Neural cell (in vitro differentiated cells): Measurements from ENCODE around the gene SLITRK2. TPM values are rescaled to one million over a fixed set of nuclear protein-coding genes. Genes with fewer than 3 reads are reported as not detected.

ENCODE experiments used
- H2AFZ ChIP-seq: fragments of 200-600, 300-800 bp; sonication (generic), shearing (Covaris generic); 2 replicates; pipeline ENCODE4 v1.6.0; 2014; ENCODE audit warnings: low read depth, mild to moderate bottlenecking, antibody characterized with exemption, low read length, moderate library complexity
- H3F3A ChIP-seq: fragments of 200-600 bp; shearing (Covaris generic); 2 replicates; pipeline ENCODE4 v1.6.1; 2016; ENCODE audit warnings: mild to moderate bottlenecking, moderate library complexity, mixed read lengths, antibody characterized with exemption, low read length; ENCODE audit not compliant: insufficient read depth, poor library complexity, severe bottlenecking
- H3K27ac ChIP-seq: fragments of 200-600, 300-800 bp; sonication (generic), shearing (Covaris generic); 2 replicates; pipeline ENCODE4 v1.5.1; 2014; ENCODE audit warnings: mild to moderate bottlenecking, low read length, moderate library complexity
- H3K27me3 ChIP-seq: fragments of 300-800, 200-600 bp; sonication (generic), shearing (Covaris generic); 2 replicates; pipeline ENCODE4 v1.6.0; 2014; ENCODE audit warnings: mild to moderate bottlenecking, low read depth, low read length, moderate library complexity; ENCODE audit not compliant: insufficient read depth
- H3K36me3 ChIP-seq: fragments of 300-800, 200-600 bp; sonication (generic), shearing (Covaris generic); 2 replicates; pipeline ENCODE4 v1.5.1; 2014; ENCODE audit warnings: mild to moderate bottlenecking, antibody characterized with exemption, low read length, moderate library complexity; ENCODE audit not compliant: insufficient read depth
- H3K4me2 ChIP-seq: fragments of 300-800, 200-600 bp; sonication (generic), shearing (Covaris generic); 2 replicates; pipeline ENCODE4 v1.6.0; 2014; ENCODE audit warnings: mild to moderate bottlenecking, low read length
- H3K4me3 ChIP-seq: fragments of 300-800, 200-600 bp; sonication (generic), shearing (Covaris generic); 2 replicates; pipeline ENCODE4 v1.5.1; 2014; ENCODE audit warnings: mild to moderate bottlenecking, low read length, moderate library complexity
- H3K79me2 ChIP-seq: fragments of 200-600 bp; shearing (Covaris generic); replicated peaks from 2 replicates; pipeline ENCODE4 v1.6.0; 2014; ENCODE audit warnings: mild to moderate bottlenecking, low read length, moderate library complexity; ENCODE audit not compliant: insufficient read depth
- H3K9ac ChIP-seq: fragments of 300-800, 200-600 bp; sonication (generic), shearing (Covaris generic); 2 replicates; pipeline ENCODE4 v1.6.1; 2016; ENCODE audit warnings: mild to moderate bottlenecking, low read length, mixed read lengths
- H3K9me2 ChIP-seq: fragments of 200-600 bp; shearing (Covaris generic); 2 replicates; pipeline ENCODE4 v1.6.1; 2016; ENCODE audit warnings: mild to moderate bottlenecking, low read length, mixed read lengths; ENCODE audit not compliant: insufficient read depth
- H3K9me3 ChIP-seq: fragments of 200-600, 300-800 bp; sonication (generic), shearing (Covaris generic); 2 replicates; pipeline ENCODE4 v1.6.1; 2016; ENCODE audit warnings: mild to moderate bottlenecking, mixed run types, low read length, moderate library complexity, mixed read lengths
- H4K20me1 ChIP-seq: fragments of 200-600 bp; shearing (Covaris generic); 2 replicates; pipeline ENCODE4 v1.6.1; 2016; ENCODE audit warnings: mild to moderate bottlenecking, mixed run types; ENCODE audit not compliant: insufficient read depth
- CTCF ChIP-seq: fragments of 450-650 bp; IDR thresholded peaks from 2 replicates; pipeline ENCODE4 v1.5.1; 2014; ENCODE audit warnings: antibody characterized with exemption, mild to moderate bottlenecking, moderate library complexity; ENCODE audit not compliant: poor library complexity, severe bottlenecking
- EP300 ChIP-seq: fragments of 450-650 bp; conservative IDR thresholded peaks from 2 replicates; pipeline ENCODE4 v1.6.1; 2014; ENCODE audit warnings: antibody characterized with exemption, mild to moderate bottlenecking, moderate library complexity; ENCODE audit not compliant: poor library complexity, severe bottlenecking
- EZH2 ChIP-seq: fragments of 200-600, 300-800 bp; shearing (Covaris generic), sonication (generic); IDR thresholded peaks from 2 replicates; pipeline ENCODE4 v1.6.1; 2014; ENCODE audit warnings: antibody characterized with exemption, low read length, borderline replicate concordance, mild to moderate bottlenecking; ENCODE audit not compliant: insufficient read depth, poor library complexity, severe bottlenecking
- MXI1 ChIP-seq: fragments of 450-650 bp; conservative IDR thresholded peaks from 2 replicates; pipeline ENCODE4 v1.6.1; 2014; ENCODE audit warnings: antibody characterized with exemption, mild to moderate bottlenecking; ENCODE audit not compliant: poor library complexity, severe bottlenecking
- POLR2AphosphoS5 ChIP-seq: IDR thresholded peaks from 2 replicates; pipeline ENCODE4 v1.6.1; 2012
- RAD21 ChIP-seq: fragments of 450-650 bp; conservative IDR thresholded peaks from 2 replicates; pipeline ENCODE4 v1.6.1; 2014; ENCODE audit warnings: antibody characterized with exemption, mild to moderate bottlenecking, moderate library complexity
- REST ChIP-seq: IDR thresholded peaks from 2 replicates; pipeline ENCODE4 v1.6.1; 2012; ENCODE audit warnings: borderline replicate concordance
- SMC3 ChIP-seq: fragments of 450-650 bp; conservative IDR thresholded peaks from 2 replicates; pipeline ENCODE4 v1.6.1; 2014; ENCODE audit warnings: antibody characterized with exemption, mild to moderate bottlenecking, moderate library complexity; ENCODE audit not compliant: poor library complexity
- TAF1 ChIP-seq: IDR thresholded peaks from 2 replicates; pipeline ENCODE4 v1.6.1; 2012; ENCODE audit warnings: low read depth
- polyA plus RNA-seq: library from polyadenylated mRNA; depleted of rRNA; stranded (reverse); fragments of >200 nt; gene quantifications from 2 replicates; pipeline ENCODE4 v1.2.3, GENCODE V29; 2014

SLITRK2 gene
- polyA plus RNA-seq, 1 donor from 2014 or later: 1.9 TPM

GRCh38 chrX:145813081-145813480 lies 4.5 kb upstream of the SLITRK2 start:
- Histone ChIP-seq H3K27me3 (peaks cover 17% of the 10 kb centered on the region), H3K27ac (no peak overlapping the region), H3K4me2 (no peak overlapping the region), H2AFZ (no peak overlapping the region), H3K79me2 (no peaks in the 10 kb centered on the region), H3F3A (no peaks in the 10 kb centered on the region), H3K36me3 (no peaks in the 10 kb centered on the region), H3K9me2 (no peaks in the 10 kb centered on the region), H3K9me3 (no peaks in the 10 kb centered on the region), H4K20me1 (no peaks in the 10 kb centered on the region), H3K4me3 (no peak overlapping the region), H3K9ac (no peak overlapping the region)
- TF ChIP-seq POLR2AphosphoS5 (no peak), EZH2 (no peak), SMC3 (no peak), TAF1 (no peak), RAD21 (no peak), EP300 (no peak), REST (no peak), CTCF (no peak), MXI1 (no peak)

- Histone ChIP-seq H3K9me2 (no peaks in the 10 kb centered on the region), H3K27ac (no peak overlapping the region), H3K36me3 (no peaks in the 10 kb centered on the region), H3K4me2 (peak overlapping the region; percentile 44), H3K9ac (peak overlapping the region; percentile 12), H4K20me1 (no peaks in the 10 kb centered on the region), H2AFZ (no peak overlapping the region), H3K79me2 (no peaks in the 10 kb centered on the region), H3K9me3 (no peaks in the 10 kb centered on the region), H3K4me3 (peak overlapping the region; percentile 76), H3K27me3 (peaks cover 47% of the 10 kb centered on the region), H3F3A (no peaks in the 10 kb centered on the region)
- TF ChIP-seq REST: no peak
- TF ChIP-seq SMC3: no peak
- no peak for TF ChIP-seq TAF1
- TF ChIP-seq CTCF: no peak
- TF ChIP-seq EP300: no peak
- TF ChIP-seq MXI1: no peak
Observed at GRCh38 chrX:145816601-145817315, 871 bp upstream of the SLITRK2 start.
